DND-41 (cell line): ENCODE results near the gene CCDC63.

Experiments
- ATAC-seq: fragments of 200-7000 bp; cut with Tn5 transposase; 3 replicates; pipeline ENCODE4 v1.9.1; 2021; ENCODE audit warnings: low read depth; ENCODE audit not compliant: insufficient read depth
- DNase-seq: peaks from one replicate; pipeline ENCODE4 v3.0.0-alpha.2; 2020
- H2AFZ ChIP-seq: 2 replicates; pipeline ENCODE4 v1.6.0; 2012; ENCODE audit warnings: low read depth, low read length
- H3K27ac ChIP-seq: 2 replicates; pipeline ENCODE4 v1.5.1; 2012; ENCODE audit warnings: low read length, inconsistent platforms
- H3K27me3 ChIP-seq: fragments of 200-600 bp; sonication (generic); 2 replicates; pipeline ENCODE4 v1.6.0; 2012; ENCODE audit warnings: low read length, mild to moderate bottlenecking, inconsistent platforms; ENCODE audit not compliant: insufficient read depth, poor library complexity
- H3K36me3 ChIP-seq: 2 replicates; pipeline ENCODE4 v1.5.1; 2012; ENCODE audit warnings: low read length, inconsistent platforms; ENCODE audit not compliant: insufficient read depth
- H3K4me1 ChIP-seq: 2 replicates; pipeline ENCODE4 v1.5.1; 2012; ENCODE audit warnings: mild to moderate bottlenecking, low read length; ENCODE audit not compliant: insufficient read depth
- H3K4me2 ChIP-seq: 2 replicates; pipeline ENCODE4 v1.6.0; 2012; ENCODE audit warnings: mild to moderate bottlenecking, moderate library complexity, low read length, inconsistent platforms; ENCODE audit not compliant: insufficient read depth
- H3K4me3 ChIP-seq, 2 experiments: fragments of 200-600 bp in 1 of 2; shearing (Covaris generic) in 1 of 2; 2 replicates each; pipeline ENCODE4 v1.5.1; 2012 to 2016; ENCODE audit warnings: inconsistent platforms in 2 of 2, low read length in 2 of 2, mild to moderate bottlenecking in 2 of 2, low read depth in 1 of 2, moderate library complexity in 1 of 2
- H3K79me2 ChIP-seq: 2 replicates; pipeline ENCODE4 v1.6.0; 2012; ENCODE audit warnings: low read length, inconsistent platforms; ENCODE audit not compliant: insufficient read depth
- H3K9ac ChIP-seq: 2 replicates; pipeline ENCODE4 v1.6.0; 2012; ENCODE audit warnings: low read depth, mild to moderate bottlenecking, inconsistent platforms, low read length, moderate library complexity
- H3K9me3 ChIP-seq: 2 replicates; pipeline ENCODE4 v1.5.1; 2012; ENCODE audit warnings: low read length, moderate library complexity, mild to moderate bottlenecking, inconsistent platforms; ENCODE audit not compliant: insufficient read depth, severe bottlenecking
- H4K20me1 ChIP-seq: 2 replicates; pipeline ENCODE4 v1.6.0; 2012; ENCODE audit warnings: low read length; ENCODE audit not compliant: insufficient read depth
- CTCF ChIP-seq: IDR thresholded peaks from 2 replicates; pipeline ENCODE4 v1.5.1; 2012; ENCODE audit warnings: borderline replicate concordance, low read length, moderate library complexity, mild to moderate bottlenecking; ENCODE audit not compliant: poor library complexity, severe bottlenecking; ENCODE audit errors: extremely low read depth
- EZH2 ChIP-seq: IDR thresholded peaks from 3 replicates; pipeline ENCODE4 v1.6.1; 2012; ENCODE audit warnings: borderline replicate concordance, low read depth, mild to moderate bottlenecking, moderate library complexity, low read length, inconsistent platforms; ENCODE audit not compliant: severe bottlenecking

The CCDC63 gene

GRCh38 chr12:110848314-110848923 is 1.6 kb downstream of the CCDC63 start:
- Histone ChIP-seq H4K20me1 (no peaks in the 10 kb centered on the region), H3K9me3 (no peaks in the 10 kb centered on the region), H3K36me3 (no peaks in the 10 kb centered on the region), H2AFZ (no peak overlapping the region), H3K27ac (no peak overlapping the region), H3K9ac (no peak overlapping the region), H3K4me3 (no peak overlapping the region), H3K79me2 (no peaks in the 10 kb centered on the region), H3K4me1 (no peaks in the 10 kb centered on the region), H3K4me2 (no peak overlapping the region), H3K27me3 (peaks cover 6% of the 10 kb centered on the region)
- ATAC-seq (no peak), DNase-seq (no peak)
- TF ChIP-seq EZH2, result no peak
- TF ChIP-seq CTCF, result no peak

GRCh38 chr12:110849221-110849620 is 2.4 kb downstream of the CCDC63 start:
- Histone ChIP-seq H3K9me3 (no peaks in the 10 kb centered on the region), H3K27me3 (peaks cover 6% of the 10 kb centered on the region), H3K79me2 (no peaks in the 10 kb centered on the region), H3K36me3 (no peaks in the 10 kb centered on the region), H2AFZ (no peak overlapping the region), H3K4me2 (no peak overlapping the region), H3K9ac (no peak overlapping the region), H4K20me1 (no peaks in the 10 kb centered on the region), H3K27ac (no peak overlapping the region), H3K4me1 (no peaks in the 10 kb centered on the region), H3K4me3 (no peak overlapping the region)
- no peak for ATAC-seq
- DNase-seq, result no peak
- TF ChIP-seq CTCF (no peak), EZH2 (no peak)

GRCh38 chr12:110849748-110850403 is 3.1 kb downstream of the CCDC63 start:
- Histone ChIP-seq H3K79me2 (no peaks in the 10 kb centered on the region), H3K4me2 (no peak overlapping the region), H3K27ac (no peak overlapping the region), H3K4me3 (no peak overlapping the region), H3K9ac (no peak overlapping the region), H3K9me3 (no peaks in the 10 kb centered on the region), H2AFZ (no peak overlapping the region), H4K20me1 (no peaks in the 10 kb centered on the region), H3K36me3 (no peaks in the 10 kb centered on the region), H3K4me1 (no peaks in the 10 kb centered on the region), H3K27me3 (peaks cover 6% of the 10 kb centered on the region)
- ATAC-seq (no peak), DNase-seq (no peak)
- TF ChIP-seq CTCF (no peak), EZH2 (no peak)
